ENCODE measurements around the gene CLMN. TPM values are rescaled to one million over a fixed set of nuclear protein-coding genes. Genes with fewer than 3 reads are reported as not detected.
"Not testable (repeated sequence)": the region's sequence is repeated elsewhere in the genome, so short reads cannot be mapped to it uniquely, and the experiment has no call there.

CLMN gene
- total RNA-seq, 1 donor from 2014 or later, result 19.6 TPM

DNA sequence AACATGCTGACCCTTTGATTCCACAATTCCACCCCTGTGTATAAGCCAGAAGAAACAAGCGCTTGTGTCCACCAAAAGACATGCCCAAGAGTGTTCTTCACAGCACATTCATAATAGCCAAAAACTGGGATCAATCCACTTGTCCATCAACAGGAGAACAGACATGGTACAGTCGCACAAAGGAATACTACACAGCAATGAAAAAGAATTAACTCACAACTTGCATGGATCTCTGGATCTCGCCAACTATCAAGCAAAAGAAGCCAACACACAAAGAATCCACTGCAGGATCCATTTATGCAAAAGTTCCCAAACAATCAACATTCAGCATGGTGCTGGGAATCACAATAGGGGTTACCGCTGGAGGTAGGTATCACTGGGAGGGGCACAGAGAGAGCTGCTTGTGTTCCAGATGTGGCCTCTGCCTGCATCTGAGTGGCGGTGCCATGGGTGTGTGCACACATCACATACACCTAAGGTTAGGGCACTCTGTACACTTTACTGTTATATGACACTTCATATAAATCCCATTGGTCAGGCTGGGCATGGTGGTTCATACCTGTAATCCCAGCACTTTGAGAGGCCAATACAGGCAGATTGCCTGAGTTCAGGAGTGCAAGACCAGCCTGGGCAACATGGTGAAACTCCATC, 30.9 kb downstream of the CLMN start:
- no peaks in the 10 kb centered on the region for H3K36me3 ChIP-seq
- H3K27me3 ChIP-seq, result no peaks in the 10 kb centered on the region
- intact Hi-C loops (cut with DNase I), result no loop called here
- H3K4me1 ChIP-seq, result peaks cover 14% of the 10 kb centered on the region
- H3K4me3 ChIP-seq, result no peak overlapping the region
- TF ChIP-seq, protein P1, sequence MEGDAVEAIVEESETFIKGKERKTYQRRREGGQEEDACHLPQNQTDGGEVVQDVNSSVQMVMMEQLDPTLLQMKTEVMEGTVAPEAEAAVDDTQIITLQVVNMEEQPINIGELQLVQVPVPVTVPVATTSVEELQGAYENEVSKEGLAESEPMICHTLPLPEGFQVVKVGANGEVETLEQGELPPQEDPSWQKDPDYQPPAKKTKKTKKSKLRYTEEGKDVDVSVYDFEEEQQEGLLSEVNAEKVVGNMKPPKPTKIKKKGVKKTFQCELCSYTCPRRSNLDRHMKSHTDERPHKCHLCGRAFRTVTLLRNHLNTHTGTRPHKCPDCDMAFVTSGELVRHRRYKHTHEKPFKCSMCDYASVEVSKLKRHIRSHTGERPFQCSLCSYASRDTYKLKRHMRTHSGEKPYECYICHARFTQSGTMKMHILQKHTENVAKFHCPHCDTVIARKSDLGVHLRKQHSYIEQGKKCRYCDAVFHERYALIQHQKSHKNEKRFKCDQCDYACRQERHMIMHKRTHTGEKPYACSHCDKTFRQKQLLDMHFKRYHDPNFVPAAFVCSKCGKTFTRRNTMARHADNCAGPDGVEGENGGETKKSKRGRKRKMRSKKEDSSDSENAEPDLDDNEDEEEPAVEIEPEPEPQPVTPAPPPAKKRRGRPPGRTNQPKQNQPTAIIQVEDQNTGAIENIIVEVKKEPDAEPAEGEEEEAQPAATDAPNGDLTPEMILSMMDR (IDR thresholded peaks at IDR 0.05), result no peak
- TF ChIP-seq POLR2AphosphoS5 (IDR thresholded peaks at IDR 0.05; ENCODE audit: insufficient read depth in 1 of 2, low read depth in 1 of 2), result no peak
- TF ChIP-seq POLR2A (IDR thresholded peaks at IDR 0.05), result no peak
- DNase-seq (ENCODE audit: extremely low spot score in 2 of 2), result peak in 1 of 2 donors; percentile 52
- no peak overlapping the region for H3K27ac ChIP-seq
- no peaks in the 10 kb centered on the region for H3K9me3 ChIP-seq

DNA sequence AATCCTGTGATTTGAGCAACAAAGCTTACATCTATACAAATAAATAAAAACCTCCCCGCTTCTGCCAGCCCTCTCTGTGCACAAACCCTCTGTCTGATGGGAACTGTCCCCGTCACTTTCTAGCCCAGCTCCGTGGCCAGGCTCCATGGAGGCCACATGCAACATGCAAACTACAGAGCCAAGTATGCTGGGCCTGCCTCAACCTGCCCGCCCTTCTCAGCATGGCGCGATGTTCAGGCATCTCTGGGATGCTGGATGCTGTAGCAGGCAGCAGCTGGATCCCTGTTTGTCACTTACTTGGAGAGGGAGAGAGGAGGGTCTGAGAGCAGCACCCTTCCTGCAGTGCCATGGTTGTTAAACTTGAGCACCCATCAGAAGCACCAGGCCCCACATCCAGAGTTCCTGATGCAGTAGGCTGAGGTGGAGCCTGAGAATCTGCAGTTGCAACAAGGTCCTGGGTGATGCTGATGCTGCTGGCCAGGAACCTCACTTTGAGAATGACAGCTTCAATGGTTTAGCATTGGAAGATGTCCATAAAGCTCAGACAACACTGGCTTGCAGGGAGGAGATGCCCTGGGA, 32.4 kb downstream of the CLMN start:
- no peak overlapping the region for H3K4me3 ChIP-seq

DNA sequence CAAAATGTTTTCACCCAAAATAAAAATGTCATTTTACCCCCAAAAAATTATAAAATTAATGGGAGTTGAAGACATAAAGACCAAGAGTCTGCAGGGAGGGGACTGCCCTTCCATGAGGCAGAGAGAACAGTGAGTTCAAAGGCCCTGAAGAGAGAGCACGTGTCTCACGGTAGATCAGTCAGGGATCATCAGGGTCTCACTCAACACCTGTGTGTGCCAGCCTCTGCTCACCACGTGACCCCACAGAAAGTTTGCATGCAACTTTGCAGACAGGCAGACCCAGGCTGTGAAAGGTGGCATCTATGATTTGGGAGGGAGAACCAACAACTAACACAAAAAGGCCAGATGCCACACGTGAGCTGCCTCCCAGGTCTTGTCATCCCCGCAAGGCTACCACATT, 33.1 kb downstream of the CLMN start:
- no peaks in the 10 kb centered on the region for H3K9me3 ChIP-seq
- peaks cover 12% of the 10 kb centered on the region for H3K4me1 ChIP-seq
- no peaks in the 10 kb centered on the region for H3K36me3 ChIP-seq
- TF ChIP-seq, protein P1 (IDR thresholded peaks at IDR 0.05), result no peak
- no peak for TF ChIP-seq POLR2A (IDR thresholded peaks at IDR 0.05)
- no peak for TF ChIP-seq POLR2AphosphoS5 (IDR thresholded peaks at IDR 0.05; ENCODE audit: insufficient read depth in 1 of 2, low read depth in 1 of 2)
- no peaks in the 10 kb centered on the region for H3K27me3 ChIP-seq
- H3K4me3 ChIP-seq, result no peak overlapping the region
- H3K27ac ChIP-seq, result no peak overlapping the region
- intact Hi-C loops (cut with DNase I), result no loop called here
- DNase-seq (ENCODE audit: extremely low spot score in 2 of 2), result peak in 1 of 2 donors; percentile 43

More for the DNA sequence above, 32.4 kb downstream of the CLMN start:
- H3K9me3 ChIP-seq, result no peaks in the 10 kb centered on the region
- H3K27me3 ChIP-seq, result no peaks in the 10 kb centered on the region
- DNase-seq (ENCODE audit: extremely low spot score in 2 of 2), result peak in 1 of 2 donors; percentile 89
- no peak overlapping the region for H3K27ac ChIP-seq
- no peaks in the 10 kb centered on the region for H3K36me3 ChIP-seq
- TF ChIP-seq POLR2A (IDR thresholded peaks at IDR 0.05) (no peak), POLR2AphosphoS5 (IDR thresholded peaks at IDR 0.05; ENCODE audit: insufficient read depth in 1 of 2, low read depth in 1 of 2) (no peak)
- TF ChIP-seq, protein P1 (IDR thresholded peaks at IDR 0.05), result no peak
- H3K4me1 ChIP-seq, result peaks cover 14% of the 10 kb centered on the region
- intact Hi-C loops (cut with DNase I), result no loop called here

DNA sequence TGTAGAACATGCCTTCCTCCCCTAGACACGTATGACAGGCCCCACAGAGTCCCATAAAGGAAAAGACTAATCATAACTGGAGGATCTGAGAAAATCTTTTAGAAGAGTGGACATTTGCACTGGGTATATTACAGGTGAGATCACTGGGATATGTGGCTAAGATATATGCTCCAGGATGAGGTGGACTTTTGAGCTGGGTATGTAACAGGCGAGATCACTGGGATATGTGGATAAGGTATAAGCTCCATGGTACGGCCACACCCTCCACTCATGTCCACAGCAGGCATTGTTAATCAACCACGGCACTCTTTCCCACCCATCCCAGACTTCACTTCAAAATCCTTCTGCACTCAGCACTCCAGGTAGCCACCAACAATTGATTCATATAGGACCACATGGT, 34.1 kb downstream of the CLMN start:
- intact Hi-C loops (cut with DNase I), result no loop called here
- TF ChIP-seq, protein P1 (IDR thresholded peaks at IDR 0.05), result no peak
- TF ChIP-seq POLR2A (IDR thresholded peaks at IDR 0.05) (no peak), POLR2AphosphoS5 (IDR thresholded peaks at IDR 0.05; ENCODE audit: insufficient read depth in 1 of 2, low read depth in 1 of 2) (no peak)
- H3K9me3 ChIP-seq, result no peaks in the 10 kb centered on the region
- H3K36me3 ChIP-seq, result no peaks in the 10 kb centered on the region
- no peak for DNase-seq (ENCODE audit: extremely low spot score in 2 of 2)
- H3K27me3 ChIP-seq, result no peaks in the 10 kb centered on the region
- no peak overlapping the region for H3K4me3 ChIP-seq
- peaks cover 1% of the 10 kb centered on the region for H3K4me1 ChIP-seq
- H3K27ac ChIP-seq, result no peak overlapping the region

DNA sequence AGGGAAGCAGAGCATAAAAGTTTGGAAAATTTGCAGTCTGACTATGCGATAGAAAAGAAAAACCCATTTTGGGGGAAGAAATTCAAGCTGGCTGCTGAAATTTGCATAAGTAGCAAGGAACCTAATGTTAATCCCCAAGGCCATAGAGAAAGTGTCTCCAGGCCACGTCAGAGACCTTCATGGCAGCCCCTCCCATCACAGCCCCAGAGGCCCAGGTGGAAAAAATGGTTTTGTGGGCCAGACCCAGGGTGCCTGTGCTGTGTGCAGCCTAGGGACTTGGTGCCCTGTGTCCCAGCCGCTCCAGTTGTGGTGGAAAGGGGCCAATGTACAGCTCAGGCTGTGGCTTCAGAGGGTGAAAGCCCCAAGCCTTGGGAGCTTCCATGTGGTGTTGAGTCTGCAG, 35.9 kb downstream of the CLMN start:
- DNase-seq (ENCODE audit: extremely low spot score in 2 of 2); H3K27ac ChIP-seq; H3K4me1 ChIP-seq: not testable (repeated sequence)

DNA sequence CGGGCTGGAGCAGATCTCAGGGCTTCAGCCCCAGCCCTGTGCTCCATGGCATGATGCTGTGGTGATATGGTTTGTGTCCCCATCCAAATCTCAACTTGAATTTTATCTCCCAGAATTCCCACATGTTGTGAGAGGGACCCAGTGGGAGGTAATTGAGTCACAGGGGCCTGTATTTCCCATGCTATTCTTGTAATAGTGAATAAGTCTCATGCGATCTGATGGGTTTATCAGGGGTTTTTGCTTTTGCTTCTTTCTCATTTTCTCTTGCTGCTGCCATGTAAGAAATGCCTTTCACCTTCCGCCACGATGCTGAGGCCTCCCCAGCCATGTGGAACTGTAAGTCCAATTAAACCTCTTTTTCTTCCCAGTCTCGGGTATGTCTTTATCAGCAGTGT, 36.7 kb downstream of the CLMN start:
- H3K27me3 ChIP-seq; H3K4me3 ChIP-seq; H3K9me3 ChIP-seq; H3K4me1 ChIP-seq; intact Hi-C loops (cut with DNase I); H3K36me3 ChIP-seq; H3K27ac ChIP-seq; DNase-seq (ENCODE audit: extremely low spot score in 2 of 2): not testable (repeated sequence)

More for the DNA sequence above, 35.9 kb downstream of the CLMN start:
- H3K4me3 ChIP-seq; intact Hi-C loops (cut with DNase I); H3K36me3 ChIP-seq; H3K9me3 ChIP-seq; H3K27me3 ChIP-seq: not testable (repeated sequence)

Measured in vagina (tissue), 2 donors.